ENCODE results near the gene ACTG1. TPM values are rescaled to one million over a fixed set of nuclear protein-coding genes. Genes with fewer than 3 reads are reported as not detected.
"Not testable (repeated sequence)": the region's sequence is repeated elsewhere in the genome, so short reads cannot be mapped to it uniquely, and the experiment has no call there.

Gene ACTG1
- total RNA-seq, 1 experiment from 2014 or later, result 4,160 TPM

- H3K36me3 Mint-ChIP-seq (ENCODE audit: insufficient read depth in 1 of 3, low read depth in 3 of 3), result no peaks in the 10 kb centered on the region; a peak in 1 of 7 replicates
- H2BK15ac ChIP-seq (ENCODE audit: low read depth, low read length), result no peak overlapping the region
- H4K8ac ChIP-seq (replicated peaks; ENCODE audit: insufficient read length, low read depth, low read length), result no peak overlapping the region
- no CpG with 5 or more reads among the region's 11 CpGs for WGBS (ENCODE audit: extremely low coverage, insufficient read length, low lambda C conversion rate)
- no peaks in the 10 kb centered on the region for H3K9me3 ChIP-seq (ENCODE audit: control insufficient read depth, low read depth, low read length)
- H3K79me2 ChIP-seq (ENCODE audit: insufficient read depth, low read length), result no peaks in the 10 kb centered on the region
- H3K27me3 ChIP-seq (ENCODE audit: insufficient read depth, low read length), result peaks cover 7% of the 10 kb centered on the region; the same call in 1 of the 2 replicates
- no peaks in the 10 kb centered on the region for H3K79me1 ChIP-seq (ENCODE audit: insufficient read depth, low read depth, low read length, poor library complexity, severe bottlenecking)
- H3K14ac ChIP-seq (ENCODE audit: insufficient read depth, low read length), result no peak overlapping the region
- 0 out of 4 replicates have a peak, but pooled peaks cover under 1 to 3% of the 10 kb centered on the region in 2 experiments for H3K4me1 Mint-ChIP-seq
- H3K56ac ChIP-seq (ENCODE audit: insufficient read length, low read depth, low read length), result no peak overlapping the region
- TF ChIP-seq, protein P1, sequence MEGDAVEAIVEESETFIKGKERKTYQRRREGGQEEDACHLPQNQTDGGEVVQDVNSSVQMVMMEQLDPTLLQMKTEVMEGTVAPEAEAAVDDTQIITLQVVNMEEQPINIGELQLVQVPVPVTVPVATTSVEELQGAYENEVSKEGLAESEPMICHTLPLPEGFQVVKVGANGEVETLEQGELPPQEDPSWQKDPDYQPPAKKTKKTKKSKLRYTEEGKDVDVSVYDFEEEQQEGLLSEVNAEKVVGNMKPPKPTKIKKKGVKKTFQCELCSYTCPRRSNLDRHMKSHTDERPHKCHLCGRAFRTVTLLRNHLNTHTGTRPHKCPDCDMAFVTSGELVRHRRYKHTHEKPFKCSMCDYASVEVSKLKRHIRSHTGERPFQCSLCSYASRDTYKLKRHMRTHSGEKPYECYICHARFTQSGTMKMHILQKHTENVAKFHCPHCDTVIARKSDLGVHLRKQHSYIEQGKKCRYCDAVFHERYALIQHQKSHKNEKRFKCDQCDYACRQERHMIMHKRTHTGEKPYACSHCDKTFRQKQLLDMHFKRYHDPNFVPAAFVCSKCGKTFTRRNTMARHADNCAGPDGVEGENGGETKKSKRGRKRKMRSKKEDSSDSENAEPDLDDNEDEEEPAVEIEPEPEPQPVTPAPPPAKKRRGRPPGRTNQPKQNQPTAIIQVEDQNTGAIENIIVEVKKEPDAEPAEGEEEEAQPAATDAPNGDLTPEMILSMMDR (conservative IDR thresholded peaks at IDR 0.05), result no peak
- no peak overlapping the region for H3K23ac ChIP-seq (ENCODE audit: insufficient read length, low read depth, low read length)
- H4K5ac ChIP-seq (ENCODE audit: insufficient read length, low read depth, low read length), result no peak overlapping the region
- peaks cover 41% of the 10 kb centered on the region for H3K27me3 Mint-ChIP-seq (ENCODE audit: low read depth)
- no peak overlapping the region for H2BK5ac ChIP-seq (ENCODE audit: insufficient read length, low read length)
- no peaks in the 10 kb centered on the region; a peak in 1 of 5 replicates for H3K9me3 Mint-ChIP-seq
- no peak overlapping the region for H2BK12ac ChIP-seq (ENCODE audit: insufficient read length, low read depth, low read length)
- H2BK120ac ChIP-seq (ENCODE audit: low read depth, low read length, poor library complexity, severe bottlenecking), result no peak overlapping the region
- H3T11ph ChIP-seq (ENCODE audit: low read length), result no peak overlapping the region
- H3K4me2 ChIP-seq (ENCODE audit: insufficient read depth, insufficient read length, low read length), result no peak overlapping the region
- peaks cover 5% of the 10 kb centered on the region for H4K20me1 ChIP-seq (ENCODE audit: control insufficient read depth, insufficient read depth, insufficient read length)
- no peak overlapping the region for H2AK5ac ChIP-seq (ENCODE audit: insufficient read length, low read length)
- H4K91ac ChIP-seq (ENCODE audit: insufficient read length, low read depth, low read length), result no peak overlapping the region
- no peak overlapping the region for H3K9ac ChIP-seq (ENCODE audit: extremely low read depth, insufficient read length, low read length)
- H3K27ac ChIP-seq (ENCODE audit: insufficient read length, low read depth, low read length), result no peak overlapping the region
- DNase-seq, result no peak
- H3K4ac ChIP-seq (ENCODE audit: low read depth, low read length), result no peak overlapping the region
- H3K4me3 Mint-ChIP-seq, result no peak overlapping the region
- no peak overlapping the region for H3K18ac ChIP-seq (ENCODE audit: insufficient read length, low read depth, low read length)
- H3K27ac Mint-ChIP-seq, result no peak overlapping the region
- no peaks in the 10 kb centered on the region for H3K4me1 ChIP-seq (ENCODE audit: insufficient read depth, low read length)
- peaks cover 5% of the 10 kb centered on the region for H3K23me2 ChIP-seq (ENCODE audit: insufficient read length, low read depth, low read length, poor library complexity, severe bottlenecking)
- no peak overlapping the region for H2AFZ ChIP-seq (ENCODE audit: low read length)
- no peak overlapping the region for H2BK20ac ChIP-seq (ENCODE audit: low read depth, low read length, poor library complexity, severe bottlenecking)
Measured at GRCh38 chr17:81532490-81533287, 20.1 kb upstream of the ACTG1 start.

DNA sequence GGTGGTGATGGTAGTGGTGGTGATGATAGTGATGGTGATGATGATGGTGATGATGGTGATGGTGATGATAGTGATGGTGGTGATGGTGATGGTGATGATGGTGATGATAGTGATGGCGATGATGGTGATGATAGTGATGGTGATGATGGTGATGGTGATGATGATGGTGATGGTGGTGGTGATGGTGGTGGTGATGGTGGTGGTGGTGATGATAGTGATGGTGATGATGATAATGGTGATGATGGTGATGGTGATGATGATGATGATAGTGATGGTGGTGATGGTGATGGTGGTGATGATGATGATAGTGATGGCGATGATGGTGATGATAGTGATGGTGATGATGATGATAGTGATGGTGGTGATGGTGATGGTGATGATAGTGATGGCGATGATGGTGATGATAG lies 19.4 kb upstream of the ACTG1 start:
- H3K79me1 ChIP-seq (ENCODE audit: insufficient read depth, low read depth, low read length, poor library complexity, severe bottlenecking); H3K4me1 ChIP-seq (ENCODE audit: insufficient read depth, low read length); H3K79me2 ChIP-seq (ENCODE audit: insufficient read depth, low read length); H2AFZ ChIP-seq (ENCODE audit: low read length); H4K91ac ChIP-seq (ENCODE audit: insufficient read length, low read depth, low read length); H2BK15ac ChIP-seq (ENCODE audit: low read depth, low read length); H4K8ac ChIP-seq (replicated peaks; ENCODE audit: insufficient read length, low read depth, low read length); H3K27me3 ChIP-seq (ENCODE audit: insufficient read depth, low read length); H3K4me2 ChIP-seq (ENCODE audit: insufficient read depth, insufficient read length, low read length); H3K23me2 ChIP-seq (ENCODE audit: insufficient read length, low read depth, low read length, poor library complexity, severe bottlenecking); H3K56ac ChIP-seq (ENCODE audit: insufficient read length, low read depth, low read length); H2AK5ac ChIP-seq (ENCODE audit: insufficient read length, low read length); H3K23ac ChIP-seq (ENCODE audit: insufficient read length, low read depth, low read length); H4K20me1 ChIP-seq (ENCODE audit: control insufficient read depth, insufficient read depth, insufficient read length); H3K9me3 ChIP-seq (ENCODE audit: control insufficient read depth, low read depth, low read length); H3T11ph ChIP-seq (ENCODE audit: low read length); H2BK120ac ChIP-seq (ENCODE audit: low read depth, low read length, poor library complexity, severe bottlenecking); H3K4me1 Mint-ChIP-seq; H3K9ac ChIP-seq (ENCODE audit: extremely low read depth, insufficient read length, low read length); H3K4ac ChIP-seq (ENCODE audit: low read depth, low read length); H2BK5ac ChIP-seq (ENCODE audit: insufficient read length, low read length); DNase-seq; H3K27ac Mint-ChIP-seq; H2BK12ac ChIP-seq (ENCODE audit: insufficient read length, low read depth, low read length); H3K36me3 Mint-ChIP-seq (ENCODE audit: insufficient read depth in 1 of 3, low read depth in 3 of 3); H3K18ac ChIP-seq (ENCODE audit: insufficient read length, low read depth, low read length); H2BK20ac ChIP-seq (ENCODE audit: low read depth, low read length, poor library complexity, severe bottlenecking); H3K4me3 Mint-ChIP-seq; H3K14ac ChIP-seq (ENCODE audit: insufficient read depth, low read length); H3K9me3 Mint-ChIP-seq; H4K5ac ChIP-seq (ENCODE audit: insufficient read length, low read depth, low read length); H3K27ac ChIP-seq (ENCODE audit: insufficient read length, low read depth, low read length): not testable (repeated sequence)
- no CpG with 5 or more reads among the region's 3 CpGs for WGBS (ENCODE audit: extremely low coverage, insufficient read length, low lambda C conversion rate)
- peaks cover 41% of the 10 kb centered on the region for H3K27me3 Mint-ChIP-seq (ENCODE audit: low read depth)

Data from H9 (cell line).